8988T (cell line): ENCODE measurements around the gene MAN1B1.
"Not testable (repeated sequence)": the region's sequence is repeated elsewhere in the genome, so short reads cannot be mapped to it uniquely, and the experiment has no call there.

Source experiments
- DNase-seq: peaks from one replicate; pipeline ENCODE4 v3.0.0; 2011

The MAN1B1 gene

GRCh38 chr9:137052998-137053943 is 33.5 kb upstream of the MAN1B1 start:
- peak; percentile 68 for DNase-seq

GRCh38 chr9:137053944-137054931 is 32.5 kb upstream of the MAN1B1 start, which contains the start of gene ENTPD2:
TSS of gene ENTPD2 (minus strand) at chr9:137054061. CDS start at chr9:137053997, 64 bp downstream.
- DNase-seq: peak; percentile 77

GRCh38 chr9:137054932-137055384 is 31.8 kb upstream of the MAN1B1 start:
- DNase-seq: no peak

GRCh38 chr9:137055385-137056364 is 31.1 kb upstream of the MAN1B1 start:
- no peak for DNase-seq

GRCh38 chr9:137056739-137057415 is 29.9 kb upstream of the MAN1B1 start:
- no peak for DNase-seq

GRCh38 chr9:137057545-137057944 is 29.2 kb upstream of the MAN1B1 start:
- no peak for DNase-seq

GRCh38 chr9:137058521-137059234 is 28.1 kb upstream of the MAN1B1 start:
- no peak for DNase-seq

- no peak for DNase-seq
Measured at GRCh38 chr9:137062384-137062783, 24.4 kb upstream of the MAN1B1 start.

GRCh38 chr9:137062798-137063197 is 24.0 kb upstream of the MAN1B1 start:
- not testable (repeated sequence) for DNase-seq

GRCh38 chr9:137063311-137064026 is 23.3 kb upstream of the MAN1B1 start:
- no peak for DNase-seq

GRCh38 chr9:137064027-137064879 is 22.5 kb upstream of the MAN1B1 start:
- DNase-seq: peak; percentile 81

- no peak for DNase-seq
Measured at GRCh38 chr9:137064880-137065164, 22.0 kb upstream of the MAN1B1 start.

GRCh38 chr9:137065336-137065967 is 21.3 kb upstream of the MAN1B1 start:
- no peak for DNase-seq

- no peak for DNase-seq
Measured at GRCh38 chr9:137066096-137066861, 20.5 kb upstream of the MAN1B1 start.

- DNase-seq: peak; percentile 89
Measured at GRCh38 chr9:137067860-137068538, 18.8 kb upstream of the MAN1B1 start.

GRCh38 chr9:137068539-137069507 is 18.0 kb upstream of the MAN1B1 start:
- no peak for DNase-seq
